HFF-Myc (cell line): Measurements from ENCODE around the gene PLEKHG4B.
"Not testable (repeated sequence)": the region's sequence is repeated elsewhere in the genome, so short reads cannot be mapped to it uniquely, and the experiment has no call there.

ENCODE experiments used
- DNase-seq: peaks from one replicate; pipeline ENCODE4 v3.0.0-alpha.2; 2011; ENCODE audit warnings: low read depth; ENCODE audit errors: extremely low read depth
- H3K4me3 ChIP-seq: replicated peaks from 2 replicates; pipeline ENCODE4 v1.5.1; 2011; ENCODE audit warnings: low read depth, mild to moderate bottlenecking, control low read depth, low read length
- TF ChIP-seq, protein P1 (sequence below): IDR thresholded peaks from 2 replicates; pipeline ENCODE4 v1.5.1; 2012; ENCODE audit warnings: mild to moderate bottlenecking, low read depth, low read length, control low read depth; ENCODE audit errors: missing control alignments

Gene PLEKHG4B

DNA sequence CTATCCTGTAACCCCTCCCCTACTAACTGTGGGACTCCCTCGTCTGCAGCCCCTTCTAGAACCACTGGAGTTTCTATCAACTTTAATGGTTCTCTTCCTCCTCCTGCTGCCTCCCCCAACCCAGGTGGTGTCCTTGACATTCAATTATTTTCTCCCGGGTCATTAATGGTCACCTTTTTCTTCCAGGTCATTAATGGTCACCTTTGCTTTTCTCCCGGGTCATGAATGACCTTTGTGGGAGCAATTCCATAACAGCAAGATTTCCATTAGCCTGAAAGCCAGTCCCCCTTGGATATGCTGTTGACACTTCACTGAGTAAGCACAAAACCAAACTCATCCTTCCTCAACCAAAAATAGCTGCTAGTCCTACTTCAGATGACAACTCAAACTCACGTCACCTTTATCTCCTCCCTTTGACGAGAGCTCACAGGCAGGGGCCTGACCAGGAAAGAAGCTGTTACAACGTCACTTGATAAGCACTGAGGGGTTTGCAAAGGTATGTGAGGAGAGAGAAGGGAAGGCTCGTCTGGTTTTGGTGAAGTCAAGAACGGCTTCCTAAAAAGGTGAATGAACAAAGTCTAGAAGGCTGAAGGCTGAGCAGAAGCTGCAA is 115.1 kb downstream of the PLEKHG4B start:
- H3K4me3 ChIP-seq = no peak overlapping the region
- DNase-seq = no peak
- TF ChIP-seq, protein P1, sequence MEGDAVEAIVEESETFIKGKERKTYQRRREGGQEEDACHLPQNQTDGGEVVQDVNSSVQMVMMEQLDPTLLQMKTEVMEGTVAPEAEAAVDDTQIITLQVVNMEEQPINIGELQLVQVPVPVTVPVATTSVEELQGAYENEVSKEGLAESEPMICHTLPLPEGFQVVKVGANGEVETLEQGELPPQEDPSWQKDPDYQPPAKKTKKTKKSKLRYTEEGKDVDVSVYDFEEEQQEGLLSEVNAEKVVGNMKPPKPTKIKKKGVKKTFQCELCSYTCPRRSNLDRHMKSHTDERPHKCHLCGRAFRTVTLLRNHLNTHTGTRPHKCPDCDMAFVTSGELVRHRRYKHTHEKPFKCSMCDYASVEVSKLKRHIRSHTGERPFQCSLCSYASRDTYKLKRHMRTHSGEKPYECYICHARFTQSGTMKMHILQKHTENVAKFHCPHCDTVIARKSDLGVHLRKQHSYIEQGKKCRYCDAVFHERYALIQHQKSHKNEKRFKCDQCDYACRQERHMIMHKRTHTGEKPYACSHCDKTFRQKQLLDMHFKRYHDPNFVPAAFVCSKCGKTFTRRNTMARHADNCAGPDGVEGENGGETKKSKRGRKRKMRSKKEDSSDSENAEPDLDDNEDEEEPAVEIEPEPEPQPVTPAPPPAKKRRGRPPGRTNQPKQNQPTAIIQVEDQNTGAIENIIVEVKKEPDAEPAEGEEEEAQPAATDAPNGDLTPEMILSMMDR = no peak

DNA sequence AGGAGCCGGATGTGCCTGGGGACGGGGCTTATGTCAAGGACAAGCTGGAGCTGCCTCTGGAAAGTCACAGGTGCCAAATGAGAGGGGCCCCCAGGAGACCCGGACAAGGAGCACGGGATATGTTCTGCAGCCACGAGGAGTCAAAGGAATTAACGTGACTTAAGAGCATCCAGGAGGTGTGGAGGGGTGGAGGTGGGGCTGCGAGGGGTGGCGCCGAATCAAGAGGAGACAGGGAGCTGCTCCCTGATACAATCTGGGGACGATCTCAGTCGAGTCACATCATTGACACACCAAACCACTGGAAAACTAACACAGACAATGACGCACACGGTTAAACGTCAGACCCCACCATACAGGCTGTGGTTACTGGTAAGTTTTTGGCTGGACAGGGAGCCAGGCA is 115.6 kb downstream of the PLEKHG4B start:
- DNase-seq = no peak
- H3K4me3 ChIP-seq = no peak overlapping the region

DNA sequence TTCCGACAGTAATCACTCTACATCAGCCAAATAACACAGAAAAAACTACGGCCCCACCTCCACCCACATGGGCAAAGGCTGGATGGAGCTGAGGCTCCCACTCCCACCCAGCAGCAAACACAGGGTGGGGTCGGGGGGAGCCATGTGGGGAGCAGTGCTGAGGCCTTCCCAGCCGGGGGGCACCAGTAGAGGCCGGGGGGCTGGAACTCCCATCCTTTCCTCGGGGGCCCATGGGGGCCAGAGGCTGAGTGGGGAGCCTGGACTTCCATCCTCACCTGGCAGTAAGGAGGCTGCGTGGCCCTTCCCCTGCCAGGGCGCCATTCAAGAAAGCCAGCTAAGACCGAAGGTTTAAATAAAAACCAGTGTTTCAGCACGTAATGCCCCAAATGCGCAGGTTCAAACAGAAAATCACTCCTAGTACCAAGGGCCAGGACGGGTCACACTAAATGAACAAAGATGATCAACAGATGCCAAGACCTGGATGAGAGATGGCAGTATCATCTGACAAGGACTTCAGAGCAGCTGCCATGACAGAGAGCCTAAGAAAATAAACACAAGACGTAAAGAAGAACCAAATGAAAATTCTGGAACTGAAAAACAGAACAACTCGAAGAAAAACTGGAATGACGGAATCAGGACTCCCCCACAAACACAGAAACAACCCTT is 116.6 kb downstream of the PLEKHG4B start:
- TF ChIP-seq, protein P1 = no peak
- DNase-seq = no peak

More for the DNA sequence above, 115.6 kb downstream of the PLEKHG4B start:
- TF ChIP-seq, protein P1 = no peak

DNA sequence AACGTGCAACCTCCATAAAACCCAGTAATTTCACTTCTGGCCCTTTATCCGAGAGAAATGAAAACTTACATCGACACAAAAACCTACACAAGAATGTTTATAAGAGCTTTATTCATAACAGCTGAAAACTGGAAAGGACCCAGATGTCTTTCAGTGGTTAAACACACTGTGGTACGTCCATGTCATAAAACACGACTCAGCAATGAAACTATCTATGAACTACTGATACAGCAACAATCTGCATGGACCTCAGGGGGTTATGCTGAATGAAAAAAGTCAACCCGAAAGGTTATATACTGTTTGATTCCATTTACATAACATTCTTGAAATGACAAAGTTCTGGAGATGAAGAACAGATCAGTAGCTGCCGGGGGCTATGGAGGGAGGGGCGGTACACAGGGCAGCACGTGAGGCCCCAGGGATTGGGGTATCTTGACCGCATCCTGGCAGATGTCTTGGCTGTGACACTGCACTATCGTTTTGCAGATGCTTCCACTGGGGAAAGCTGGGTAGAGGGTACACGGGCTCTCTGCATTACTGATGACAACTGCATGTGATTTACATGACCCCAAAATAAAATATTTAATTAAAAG is 121.9 kb downstream of the PLEKHG4B start:
- TF ChIP-seq, protein P1 = no peak
- no peak for DNase-seq
- H3K4me3 ChIP-seq = no peak overlapping the region

More for the DNA sequence above, 116.6 kb downstream of the PLEKHG4B start:
- H3K4me3 ChIP-seq = no peak overlapping the region

DNA sequence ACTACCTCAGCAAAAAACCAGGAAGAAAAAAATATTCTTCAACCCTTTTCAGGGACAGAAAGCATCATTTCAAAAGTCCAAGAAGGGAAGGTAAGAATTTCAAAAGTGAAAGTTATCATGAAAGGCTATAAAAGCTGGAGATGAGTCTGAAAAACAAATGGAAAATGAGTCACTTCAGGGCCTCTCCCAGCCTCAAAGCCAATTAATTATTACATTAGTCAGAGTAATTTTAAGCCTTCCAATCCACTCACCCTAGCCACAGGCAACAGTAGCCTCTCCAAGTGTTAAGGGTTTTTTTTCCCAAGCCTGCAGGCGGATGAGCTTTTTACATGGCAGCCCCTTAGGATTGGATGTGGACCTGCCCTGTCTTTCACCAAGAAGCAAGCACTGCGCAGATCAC is 123.3 kb downstream of the PLEKHG4B start:
- not testable (repeated sequence) for DNase-seq, H3K4me3 ChIP-seq

DNA sequence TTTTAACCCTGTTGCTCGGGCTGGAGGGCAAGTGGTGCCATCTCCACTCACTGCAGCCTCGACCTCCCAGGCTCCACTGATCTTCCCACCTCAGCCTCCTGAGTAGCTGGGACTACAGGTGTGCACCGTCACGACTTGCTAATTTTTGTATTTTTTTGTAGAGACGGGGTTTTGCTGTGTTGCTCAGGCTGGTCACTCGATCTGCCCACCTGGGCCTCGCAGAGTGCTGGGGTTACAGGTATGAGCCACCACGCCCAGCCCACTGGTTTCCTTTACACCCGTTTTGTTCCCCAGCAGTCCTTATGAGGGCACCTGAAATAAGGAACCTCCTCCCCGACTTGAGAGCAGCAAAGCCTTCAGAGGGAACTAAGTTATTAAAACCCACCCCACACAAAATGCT is 124.1 kb downstream of the PLEKHG4B start:
- H3K4me3 ChIP-seq, DNase-seq: not testable (repeated sequence)

DNA sequence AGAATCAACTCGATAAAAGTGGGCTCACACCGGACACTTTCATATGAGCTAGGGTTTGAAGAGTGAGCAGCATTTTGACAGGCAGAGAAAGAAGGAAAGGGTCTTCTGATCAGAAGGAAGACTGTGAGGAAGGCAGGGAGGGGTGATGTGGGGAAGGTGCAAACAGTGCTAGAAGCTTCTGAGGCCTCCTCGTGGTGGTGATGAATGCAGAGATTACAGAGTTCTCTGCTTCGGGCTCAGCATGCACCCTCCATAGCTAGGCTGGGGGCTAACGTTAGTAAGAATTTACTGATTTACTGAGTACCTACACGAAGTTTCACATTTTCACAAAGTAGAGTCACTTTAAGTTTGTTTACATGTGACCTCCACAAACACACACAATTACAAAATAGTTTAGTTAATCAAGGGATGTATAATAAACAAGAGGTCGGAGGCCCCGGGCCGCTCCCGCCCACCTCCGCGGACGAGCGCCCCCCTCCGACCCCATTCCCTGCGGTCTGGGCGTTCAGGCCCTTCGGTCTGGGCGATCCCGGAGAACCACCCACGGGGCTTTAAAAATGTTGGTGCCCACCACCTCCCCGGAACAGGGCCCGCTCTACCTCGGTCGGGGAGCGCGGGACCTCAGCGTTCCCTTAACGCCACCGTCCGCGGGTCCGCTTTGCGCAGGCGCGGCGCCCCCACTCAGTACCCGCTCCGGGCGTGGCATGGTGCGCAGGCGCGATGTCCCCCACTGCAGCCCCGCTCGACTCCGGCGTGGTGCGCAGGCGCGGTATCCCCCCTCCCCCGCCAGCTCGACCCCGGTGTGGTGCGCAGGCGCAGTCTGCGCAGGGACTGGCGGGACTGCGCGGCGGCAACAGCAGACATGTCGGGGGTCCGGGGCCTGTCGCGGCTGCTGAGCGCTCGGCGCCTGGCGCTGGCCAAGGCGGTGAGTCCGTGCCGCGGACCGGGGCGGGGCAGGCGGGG is 125.8 kb downstream of the PLEKHG4B start, which contains the start of the genes CCDC127 and SDHA:
Gene CCDC127, minus strand, starts transcription at position 660 of the 963 bp plus-strand sequence. CDS start 1,304 bp downstream, outside the sequence.
Gene SDHA, plus strand, starts transcription at position 827 of the 963 bp plus-strand sequence. Its CDS starts 36 bp downstream, at position 863.
- TF ChIP-seq, protein P1 = peak; percentile 32
- peak; percentile 56 for DNase-seq
- H3K4me3 ChIP-seq = peak within 1 kb of the TSS; percentile 93
